Measurements from ENCODE around the gene F2R.
"Not testable (repeated sequence)": the region's sequence is repeated elsewhere in the genome, so short reads cannot be mapped to it uniquely, and the experiment has no call there.

The F2R gene

DNA sequence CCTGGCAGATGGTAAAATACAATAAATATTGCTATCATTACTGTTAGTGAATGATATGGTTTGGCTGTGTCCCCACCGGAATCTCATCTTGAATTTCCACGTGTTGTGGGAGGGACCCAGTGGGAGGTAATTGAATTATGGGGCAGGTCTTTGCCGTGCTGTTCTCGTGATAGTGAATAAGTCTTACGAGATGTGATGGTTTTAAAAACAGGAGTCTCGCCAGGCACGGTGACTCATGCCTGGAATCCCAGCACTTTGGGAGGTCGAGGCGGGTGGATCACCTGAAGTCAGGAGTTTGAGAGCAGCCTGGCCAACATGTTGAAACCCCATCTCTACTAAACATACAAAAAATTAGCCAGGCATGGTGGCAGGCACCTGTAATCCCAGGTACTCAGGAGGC is 45.2 kb downstream of the F2R start:
- DNase-seq = not testable (repeated sequence)

DNA sequence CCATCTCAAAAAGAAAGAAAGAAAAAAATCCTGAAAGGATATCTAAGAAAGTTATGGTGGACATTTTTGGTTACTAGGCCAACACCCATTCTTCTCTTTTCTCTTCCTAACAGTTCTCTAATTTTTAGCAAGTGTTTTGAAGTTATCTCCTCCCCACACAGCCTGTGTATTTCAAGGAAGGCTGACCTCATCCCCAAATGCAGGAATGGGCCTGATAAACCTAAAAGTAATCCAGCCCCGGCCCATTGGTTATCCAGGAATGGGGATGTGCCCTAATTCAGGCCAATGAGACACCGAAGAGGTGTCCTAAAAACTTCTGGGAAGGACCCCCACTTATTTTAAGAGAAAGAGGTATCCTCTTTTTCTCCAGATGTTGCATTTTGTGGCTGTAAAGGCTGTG is 46.6 kb downstream of the F2R start:
- DNase-seq = no peak

DNA sequence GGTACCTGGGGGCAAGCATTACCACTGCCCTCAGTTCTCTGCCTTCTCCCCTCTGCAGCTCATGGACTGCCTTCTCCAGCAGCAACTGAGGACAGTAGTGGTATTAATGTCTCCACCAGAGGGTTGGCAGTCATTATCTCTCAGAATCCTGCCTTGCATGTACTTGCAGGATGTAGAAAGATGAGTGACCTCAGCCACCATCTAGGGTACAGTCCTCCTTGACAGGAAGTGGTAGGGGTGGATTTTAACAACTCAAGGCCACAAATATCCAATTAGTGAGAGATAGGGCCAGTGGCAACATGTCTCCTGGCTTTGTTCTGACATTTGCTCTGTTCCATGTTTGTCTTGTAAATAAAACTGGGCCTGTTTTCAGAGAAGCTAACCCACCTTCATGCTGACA is 47.2 kb downstream of the F2R start:
- DNase-seq = no peak

DNA sequence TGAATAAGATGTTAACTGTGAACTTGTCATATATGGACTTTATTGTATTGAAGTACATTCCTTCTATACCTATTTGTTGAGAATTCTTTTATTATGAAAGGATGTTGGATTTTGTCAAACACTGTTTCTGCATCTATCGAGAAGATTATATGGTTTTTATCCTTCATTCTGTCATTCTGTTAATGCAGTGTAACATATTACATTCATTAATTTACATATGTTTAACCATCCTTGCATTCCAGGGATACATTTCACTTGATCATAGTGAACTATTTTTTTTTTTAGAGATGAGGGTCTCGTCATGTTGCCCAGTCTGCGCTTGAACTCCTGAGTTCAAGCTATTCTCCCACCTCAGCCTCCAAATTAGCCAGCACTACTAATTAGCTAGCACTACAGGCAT is 48.4 kb downstream of the F2R start:
- DNase-seq = no peak

DNA sequence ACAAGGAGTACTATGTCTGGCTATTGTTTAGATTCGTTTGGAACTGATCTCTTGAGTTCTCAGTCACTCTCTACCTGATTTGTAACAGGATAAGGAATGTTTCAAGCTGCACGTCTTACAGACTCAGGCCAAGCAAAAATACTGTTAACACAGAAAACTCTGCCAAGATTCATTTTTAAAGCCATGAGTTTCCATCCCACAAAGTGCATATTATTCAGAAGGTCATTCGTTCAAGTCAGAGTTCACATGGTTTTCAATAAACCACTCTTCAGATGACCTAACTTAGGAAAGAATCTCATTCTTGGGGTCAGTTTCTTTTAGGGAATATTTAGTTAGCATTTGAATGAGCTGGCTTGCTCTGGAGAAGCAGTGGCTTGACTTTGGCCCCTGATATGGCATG is 49.3 kb downstream of the F2R start:
- no peak for DNase-seq

DNA sequence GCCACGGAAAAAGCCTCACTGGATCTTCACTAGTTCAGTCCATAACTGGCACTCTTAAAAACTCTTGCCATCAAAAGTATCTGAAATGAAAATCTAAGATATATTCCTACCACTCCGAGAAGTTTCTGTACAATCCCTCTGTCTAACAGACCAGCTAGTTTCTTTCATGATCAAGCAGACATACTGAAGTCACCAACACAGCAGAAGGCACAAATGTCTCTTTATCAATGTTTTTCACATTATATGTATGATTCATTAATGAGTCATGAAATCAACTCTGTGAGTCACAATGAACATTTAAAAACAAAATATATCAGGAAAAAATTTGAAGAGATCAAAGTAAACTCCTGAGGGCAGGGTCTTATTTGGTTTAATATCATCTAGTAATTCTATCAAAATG is 50.8 kb downstream of the F2R start:
- no peak for DNase-seq

DNA sequence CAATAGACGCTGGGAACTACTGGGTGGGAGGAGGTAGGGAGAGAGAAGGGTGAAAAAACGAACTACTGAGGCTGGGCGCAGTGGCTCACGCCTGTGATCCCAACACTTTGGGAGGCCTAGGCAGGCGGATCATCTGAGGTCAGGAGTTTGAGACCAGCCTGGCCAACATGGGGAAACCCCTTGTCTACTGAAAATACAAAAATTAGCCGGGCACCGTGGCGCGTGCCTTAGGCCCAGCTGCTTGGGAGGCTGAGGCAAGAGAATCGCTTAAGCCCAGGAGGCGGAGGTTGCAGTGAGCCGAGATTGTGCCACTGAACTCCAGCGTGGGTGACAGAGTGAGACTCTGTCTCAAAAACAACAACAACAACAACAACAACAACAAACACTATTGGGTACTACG is 55.1 kb downstream of the F2R start:
- not testable (repeated sequence) for DNase-seq

DNA sequence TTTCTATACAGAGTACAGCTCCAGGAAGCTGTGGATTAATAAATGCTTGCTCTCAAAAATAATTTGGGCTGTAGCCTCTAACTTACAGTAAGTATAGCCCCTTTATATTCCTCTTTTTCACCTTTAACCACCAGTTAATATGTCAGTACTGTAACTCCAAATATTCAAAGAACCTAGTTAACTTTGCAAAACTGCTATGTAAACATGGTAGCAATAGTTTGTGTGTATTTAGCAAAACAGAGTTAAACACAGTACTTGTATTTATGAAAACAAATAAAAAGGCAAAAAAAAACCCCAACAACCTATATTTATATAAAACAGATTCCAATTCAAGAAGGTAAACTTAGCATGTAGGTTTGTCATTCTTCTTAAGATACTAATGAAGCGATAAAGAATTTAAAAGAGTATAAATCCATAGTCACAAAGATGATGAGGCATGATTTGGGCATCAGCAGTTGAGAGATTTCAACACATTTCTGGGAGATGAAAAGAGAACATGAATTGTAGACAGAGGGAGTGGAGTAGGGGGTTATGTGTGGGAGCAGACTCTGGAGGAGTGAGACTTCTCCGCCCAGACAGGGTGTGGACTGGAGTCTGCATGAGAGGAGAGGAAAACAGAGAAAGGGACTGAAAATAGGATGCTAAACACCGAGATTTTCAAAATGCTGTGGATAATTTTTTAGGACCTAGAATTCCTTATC is 55.9 kb downstream of the F2R start:
- DNase-seq = no peak

DNA sequence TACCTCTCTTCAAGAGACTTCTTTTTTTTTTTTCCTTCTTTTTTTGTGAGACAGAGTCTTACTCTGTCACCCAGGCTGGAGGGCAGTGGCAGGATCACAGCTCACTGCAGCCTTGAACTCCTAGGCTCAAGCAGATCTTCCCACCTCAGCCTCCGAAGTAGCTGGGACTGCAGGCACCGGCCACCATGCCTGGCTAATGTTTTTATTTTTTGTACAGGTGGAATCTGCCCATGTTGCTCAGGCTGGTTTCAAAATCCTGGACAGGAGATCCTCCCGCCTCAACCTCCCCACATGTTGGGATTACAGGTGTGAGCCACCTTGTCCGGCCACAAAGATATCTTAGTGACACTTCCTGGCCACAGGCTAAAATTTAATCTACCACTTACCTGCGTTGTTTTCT is 60.0 kb downstream of the F2R start:
- DNase-seq = no peak

DNA sequence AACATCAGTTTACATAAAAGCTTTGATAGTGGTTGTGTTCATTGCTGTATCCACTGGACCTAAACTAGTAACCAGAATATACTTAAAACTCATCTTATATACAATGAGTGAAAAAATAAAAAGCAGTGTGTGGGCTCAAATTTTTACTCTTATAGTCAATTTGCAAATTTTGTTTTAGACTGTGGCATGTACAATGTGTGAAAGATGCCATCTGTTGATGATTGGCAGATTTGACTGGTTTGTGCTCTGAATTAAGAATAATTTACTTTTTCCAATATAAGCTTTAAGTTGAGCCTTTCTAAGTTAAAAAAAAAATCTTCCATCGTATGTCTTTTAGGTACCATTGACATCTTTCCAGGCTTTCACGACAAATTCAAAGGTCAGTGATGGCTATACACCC is 60.5 kb downstream of the F2R start:
- no peak for DNase-seq

DNA sequence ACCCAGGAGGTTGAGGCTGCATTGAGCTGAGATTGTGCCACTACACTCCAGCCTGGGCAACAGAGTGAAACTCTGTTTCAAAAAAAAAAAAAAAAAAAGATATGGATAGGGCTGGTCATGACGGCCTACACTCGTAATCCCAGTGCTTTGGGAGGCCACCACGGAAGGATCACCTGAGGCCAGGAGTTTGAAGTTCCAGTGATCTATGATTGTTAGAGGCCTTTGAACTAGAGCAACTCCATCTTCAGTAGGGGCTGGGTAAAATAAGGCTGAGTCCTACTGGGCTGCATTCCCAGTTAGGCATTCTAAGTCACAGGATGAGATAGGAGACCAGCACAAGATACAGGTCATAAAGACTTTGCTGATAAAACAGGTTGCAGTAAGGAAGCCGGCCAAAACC is 64.7 kb downstream of the F2R start:
- DNase-seq = not testable (repeated sequence)

DNA sequence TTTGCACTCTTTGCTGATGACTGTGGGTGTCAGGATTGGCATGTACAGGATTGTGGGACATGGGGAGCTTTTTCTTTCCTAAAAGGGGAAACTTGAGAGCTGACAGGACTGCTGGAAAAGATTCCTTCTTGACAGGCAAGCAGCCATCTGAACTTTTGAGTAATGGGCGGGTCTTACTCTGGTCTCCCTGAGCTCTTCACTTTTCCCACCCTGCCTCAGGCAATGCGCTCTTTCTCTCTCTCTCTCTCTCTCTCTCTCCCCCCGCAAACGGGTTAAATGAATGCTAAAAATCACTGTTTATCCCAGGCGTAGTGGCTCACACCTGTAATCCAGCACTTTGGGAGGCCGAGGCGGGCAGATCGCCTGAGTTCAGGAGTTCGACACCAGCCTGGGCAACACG is 65.8 kb downstream of the F2R start:
- DNase-seq = no peak

DNA sequence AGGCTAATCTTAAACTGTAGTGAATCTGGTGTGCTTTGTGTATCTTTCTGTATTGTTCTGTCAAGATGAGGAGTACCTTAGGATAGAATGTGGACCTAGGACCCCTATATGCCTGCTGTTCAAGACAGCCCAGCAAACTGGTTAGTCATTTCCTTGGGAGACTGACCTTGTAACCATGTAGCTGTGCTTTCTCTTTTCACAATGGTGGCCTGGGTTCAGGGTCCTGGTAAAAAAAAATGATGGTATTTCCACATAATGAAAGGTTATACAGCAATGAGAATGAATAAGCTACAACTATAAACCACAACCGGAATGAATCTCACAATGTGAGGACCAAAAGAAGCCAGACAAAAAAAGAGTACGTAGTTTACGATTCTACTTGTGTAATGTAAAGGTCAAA is 66.5 kb downstream of the F2R start:
- no peak for DNase-seq

Measured in NCI-H748 treated with DMSO at 0.1 percent for 48 hours (cell line).